ENCODE results near the gene TLL2.
A peak's percentile ranks its signal among the peaks of the same experiment; 100 is the strongest.

Gene TLL2

GRCh38 chr10:96322275-96322674 lies 191.5 kb downstream of the TLL2 start:
- Histone ChIP-seq H4K20me1 (ENCODE audit: insufficient read depth, low read length, poor library complexity, severe bottlenecking) (no peaks in the 10 kb centered on the region), H3K4me1 (ENCODE audit: insufficient read depth, low read length, poor library complexity, severe bottlenecking) (no peaks in the 10 kb centered on the region), H3K9ac (ENCODE audit: low read depth, low read length, poor library complexity, severe bottlenecking) (no peak overlapping the region), H3K4me2 (ENCODE audit: low read depth, low read length, poor library complexity, severe bottlenecking) (no peak overlapping the region), H3K27me3 (ENCODE audit: insufficient read depth, low read length, poor library complexity, severe bottlenecking) (no peaks in the 10 kb centered on the region), H3K79me2 (ENCODE audit: insufficient read depth, low read length) (no peaks in the 10 kb centered on the region), H2AFZ (ENCODE audit: low read length) (no peak overlapping the region), H3K9me2 (replicated peaks; ENCODE audit: low read depth, low read length) (no peaks in the 10 kb centered on the region), H3K9me3 (ENCODE audit: insufficient read depth, low read depth, low read length) (no peaks in the 10 kb centered on the region), H3F3A (ENCODE audit: low read depth) (no peaks in the 10 kb centered on the region), H3K36me3 (ENCODE audit: insufficient read depth, low read length) (no peaks in the 10 kb centered on the region), H3K4me3 (ENCODE audit: low read length, poor library complexity, severe bottlenecking) (no peak overlapping the region)
- TF ChIP-seq EZH2phosphoT487 (IDR thresholded peaks at IDR 0.05; ENCODE audit: borderline replicate concordance): no peak
- TF ChIP-seq CTCF (conservative IDR thresholded peaks at IDR 0.05; ENCODE audit: low read length): no peak

- Histone ChIP-seq H3K9me3 (ENCODE audit: insufficient read depth, low read depth, low read length) (no peaks in the 10 kb centered on the region), H3F3A (ENCODE audit: low read depth) (no peaks in the 10 kb centered on the region), H3K4me1 (ENCODE audit: insufficient read depth, low read length, poor library complexity, severe bottlenecking) (no peaks in the 10 kb centered on the region), H3K36me3 (ENCODE audit: insufficient read depth, low read length) (no peaks in the 10 kb centered on the region), H3K79me2 (ENCODE audit: insufficient read depth, low read length) (no peaks in the 10 kb centered on the region), H2AFZ (ENCODE audit: low read length) (no peak overlapping the region), H3K4me3 (ENCODE audit: low read length, poor library complexity, severe bottlenecking) (no peak overlapping the region), H4K20me1 (ENCODE audit: insufficient read depth, low read length, poor library complexity, severe bottlenecking) (no peaks in the 10 kb centered on the region), H3K9me2 (replicated peaks; ENCODE audit: low read depth, low read length) (no peaks in the 10 kb centered on the region), H3K4me2 (ENCODE audit: low read depth, low read length, poor library complexity, severe bottlenecking) (no peak overlapping the region), H3K27me3 (ENCODE audit: insufficient read depth, low read length, poor library complexity, severe bottlenecking) (no peaks in the 10 kb centered on the region), H3K9ac (ENCODE audit: low read depth, low read length, poor library complexity, severe bottlenecking) (no peak overlapping the region)
- TF ChIP-seq EZH2phosphoT487 (IDR thresholded peaks at IDR 0.05; ENCODE audit: borderline replicate concordance): no peak
- TF ChIP-seq CTCF (conservative IDR thresholded peaks at IDR 0.05; ENCODE audit: low read length): peak; percentile 55
Observed at GRCh38 chr10:96321822-96322221, 191.9 kb downstream of the TLL2 start.

GRCh38 chr10:96319754-96320474 lies 193.8 kb downstream of the TLL2 start:
- H3F3A ChIP-seq (ENCODE audit: low read depth): no peaks in the 10 kb centered on the region
- no peak overlapping the region for H3K4me2 ChIP-seq (ENCODE audit: low read depth, low read length, poor library complexity, severe bottlenecking)
- no peak overlapping the region for H3K9ac ChIP-seq (ENCODE audit: low read depth, low read length, poor library complexity, severe bottlenecking)
- H3K27me3 ChIP-seq (ENCODE audit: insufficient read depth, low read length, poor library complexity, severe bottlenecking): no peaks in the 10 kb centered on the region
- H3K4me1 ChIP-seq (ENCODE audit: insufficient read depth, low read length, poor library complexity, severe bottlenecking): no peaks in the 10 kb centered on the region
- H3K36me3 ChIP-seq (ENCODE audit: insufficient read depth, low read length): no peaks in the 10 kb centered on the region
- no peaks in the 10 kb centered on the region for H3K79me2 ChIP-seq (ENCODE audit: insufficient read depth, low read length)
- H2AFZ ChIP-seq (ENCODE audit: low read length): no peak overlapping the region
- H3K9me3 ChIP-seq (ENCODE audit: insufficient read depth, low read depth, low read length): no peaks in the 10 kb centered on the region
- TF ChIP-seq EZH2phosphoT487 (IDR thresholded peaks at IDR 0.05; ENCODE audit: borderline replicate concordance): no peak
- TF ChIP-seq CTCF (conservative IDR thresholded peaks at IDR 0.05; ENCODE audit: low read length): no peak
- no peak overlapping the region for H3K4me3 ChIP-seq (ENCODE audit: low read length, poor library complexity, severe bottlenecking)
- H3K9me2 ChIP-seq (replicated peaks; ENCODE audit: low read depth, low read length): no peaks in the 10 kb centered on the region
- H4K20me1 ChIP-seq (ENCODE audit: insufficient read depth, low read length, poor library complexity, severe bottlenecking): no peaks in the 10 kb centered on the region

Measured in Loucy (cell line).